Chondrocyte (in vitro differentiated cells): Measurements from ENCODE around the gene OR1I1. TPM values are rescaled to one million over a fixed set of nuclear protein-coding genes. Genes with fewer than 3 reads are reported as not detected.
A peak's percentile ranks its signal among the peaks of the same experiment; 100 is the strongest.

Source experiments
- DNase-seq: peaks from one replicate; pipeline ENCODE4 v3.0.0; 2021; ENCODE audit warnings: mixed read lengths, low spot score
- H3K27ac Mint-ChIP-seq: one replicate; pipeline ENCODE4 v1.8.0; 2021; ENCODE audit warnings: mild to moderate bottlenecking, moderate library complexity, mixed read lengths; ENCODE audit not compliant: unreplicated experiment
- H3K27me3 Mint-ChIP-seq: 2 replicates; pipeline ENCODE4 v1.8.0; 2021; ENCODE audit warnings: low read depth, mixed read lengths
- H3K36me3 Mint-ChIP-seq: 2 replicates; pipeline ENCODE4 v1.8.0; 2021; ENCODE audit warnings: low read depth, mixed read lengths
- H3K4me1 Mint-ChIP-seq: 2 replicates; pipeline ENCODE4 v1.8.0; 2021; ENCODE audit warnings: low read depth, mild to moderate bottlenecking, mixed read lengths
- H3K4me3 Mint-ChIP-seq: one replicate; pipeline ENCODE4 v1.8.0; 2021; ENCODE audit warnings: mild to moderate bottlenecking, moderate library complexity, mixed read lengths; ENCODE audit not compliant: unreplicated experiment
- H3K9me3 Mint-ChIP-seq: 2 replicates; pipeline ENCODE4 v1.8.0; 2021; ENCODE audit warnings: low read depth, mixed read lengths
- CTCF ChIP-seq: fragments of 200-600 bp; sonication (generic); IDR thresholded peaks from 2 replicates; pipeline ENCODE4 v1.5.0; 2021; ENCODE audit warnings: antibody characterized with exemption, mild to moderate bottlenecking, moderate library complexity
- total RNA-seq: library from RNA; stranded (reverse); gene quantifications from 3 replicates; pipeline ENCODE4 v1.2.1, GENCODE V29; 2021

OR1I1 gene
- total RNA-seq, 1 donor from 2014 or later = not detected

- Mint-ChIP-seq H3K27ac (no peak overlapping the region), H3K4me1 (peaks cover 23% of the 10 kb centered on the region), H3K27me3 (no peaks in the 10 kb centered on the region), H3K9me3 (no peaks in the 10 kb centered on the region), H3K4me3 (no peak overlapping the region), H3K36me3 (peaks cover 6% of the 10 kb centered on the region)
- no peak for DNase-seq
- no peak for TF ChIP-seq CTCF
These were observed 44.3 kb downstream of the OR1I1 start for GRCh38 chr19:15126131-15126910.

- Mint-ChIP-seq H3K36me3 (no peaks in the 10 kb centered on the region), H3K4me1 (peaks cover 20% of the 10 kb centered on the region), H3K4me3 (no peak overlapping the region), H3K9me3 (no peaks in the 10 kb centered on the region), H3K27me3 (no peaks in the 10 kb centered on the region), H3K27ac (peak overlapping the region; percentile 19)
- no peak for TF ChIP-seq CTCF
- no peak for DNase-seq
These were observed 46.3 kb downstream of the OR1I1 start for GRCh38 chr19:15128162-15128770.

- Mint-ChIP-seq H3K4me3 (no peak overlapping the region), H3K9me3 (no peaks in the 10 kb centered on the region)
- DNase-seq = no peak
These were observed 48.0 kb downstream of the OR1I1 start for GRCh38 chr19:15129856-15130585.

GRCh38 chr19:15136234-15136954, 54.4 kb downstream of the OR1I1 start:
- TF ChIP-seq CTCF = no peak
- no peak for DNase-seq
- Mint-ChIP-seq H3K36me3 (peaks cover 3% of the 10 kb centered on the region), H3K27ac (no peak overlapping the region), H3K27me3 (no peaks in the 10 kb centered on the region), H3K4me3 (no peak overlapping the region), H3K9me3 (peaks cover 12% of the 10 kb centered on the region), H3K4me1 (peaks cover 10% of the 10 kb centered on the region)

More at GRCh38 chr19:15129856-15130585, 48.0 kb downstream of the OR1I1 start:
- Mint-ChIP-seq H3K36me3 (no peaks in the 10 kb centered on the region), H3K27ac (no peak overlapping the region), H3K27me3 (no peaks in the 10 kb centered on the region), H3K4me1 (peaks cover 7% of the 10 kb centered on the region)
- TF ChIP-seq CTCF = no peak

- H3K36me3 Mint-ChIP-seq = peaks cover 3% of the 10 kb centered on the region
- DNase-seq = no peak
- TF ChIP-seq CTCF = no peak
- no peaks in the 10 kb centered on the region for H3K27me3 Mint-ChIP-seq
- no peak overlapping the region for H3K4me3 Mint-ChIP-seq
- H3K27ac Mint-ChIP-seq = no peak overlapping the region
- H3K4me1 Mint-ChIP-seq = peaks cover 10% of the 10 kb centered on the region
- peaks cover 12% of the 10 kb centered on the region for H3K9me3 Mint-ChIP-seq
These were observed 55.8 kb downstream of the OR1I1 start for GRCh38 chr19:15137777-15138176.
